HL-60/S4 (cell line): ENCODE measurements around the gene DOK6.

Experiments used
- in situ Hi-C: fragments of 300-500 bp; cut with MboI; formaldehyde crosslinking; loops from 2 replicates; pipeline ENCODE4 v1.14.3; 2022; ENCODE audit warnings: low sequenced_read_pairs

Gene DOK6

DNA sequence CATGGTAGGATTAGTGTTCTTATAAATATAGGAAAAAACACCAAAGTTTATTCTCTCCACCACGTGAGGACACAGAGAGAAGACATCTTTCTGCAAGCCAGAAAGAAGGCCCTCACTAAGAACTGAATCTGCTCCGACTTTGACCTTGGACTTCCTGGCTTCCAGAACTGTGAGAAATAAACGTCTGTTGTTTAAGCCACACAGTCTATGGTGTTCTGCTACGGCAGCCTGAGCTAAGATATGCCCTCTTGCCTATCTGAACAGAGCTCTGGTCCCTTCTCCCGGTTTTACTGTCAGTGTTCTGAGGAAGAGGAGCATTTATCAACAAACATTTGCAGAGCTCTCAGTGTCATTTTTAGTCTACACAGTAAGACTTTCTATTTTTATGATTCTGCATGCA is 131.3 kb downstream of the DOK6 start:
- in situ Hi-C loops, result no loop called here

GRCh38 chr18:69537183-69537582 is 136.5 kb downstream of the DOK6 start:
- in situ Hi-C loops, result no loop called here

GRCh38 chr18:69538849-69539248 is 138.2 kb downstream of the DOK6 start:
- in situ Hi-C loops, result no loop called here

GRCh38 chr18:69539404-69539803 is 138.7 kb downstream of the DOK6 start:
- in situ Hi-C loops, result no loop called here

DNA sequence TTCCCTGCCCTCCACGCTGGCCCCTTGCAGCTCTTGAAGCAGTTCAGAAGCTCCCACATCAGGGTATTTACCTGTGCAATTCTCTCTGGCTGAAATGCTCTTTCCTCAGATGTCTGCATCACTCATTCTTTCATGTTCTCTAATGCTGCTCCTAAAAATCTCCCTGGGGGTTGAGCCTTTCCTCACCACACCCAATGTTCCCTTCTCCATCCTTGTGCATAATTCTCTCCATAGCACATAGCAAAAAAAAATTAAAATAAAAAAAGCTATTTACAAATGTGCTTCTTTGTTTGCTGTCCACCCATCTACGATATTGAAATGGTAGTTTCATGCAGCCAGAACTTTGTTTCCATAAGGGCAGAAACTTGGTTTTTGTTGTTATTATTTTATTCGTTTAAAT is 155.5 kb downstream of the DOK6 start:
- in situ Hi-C loops, result no loop called here

DNA sequence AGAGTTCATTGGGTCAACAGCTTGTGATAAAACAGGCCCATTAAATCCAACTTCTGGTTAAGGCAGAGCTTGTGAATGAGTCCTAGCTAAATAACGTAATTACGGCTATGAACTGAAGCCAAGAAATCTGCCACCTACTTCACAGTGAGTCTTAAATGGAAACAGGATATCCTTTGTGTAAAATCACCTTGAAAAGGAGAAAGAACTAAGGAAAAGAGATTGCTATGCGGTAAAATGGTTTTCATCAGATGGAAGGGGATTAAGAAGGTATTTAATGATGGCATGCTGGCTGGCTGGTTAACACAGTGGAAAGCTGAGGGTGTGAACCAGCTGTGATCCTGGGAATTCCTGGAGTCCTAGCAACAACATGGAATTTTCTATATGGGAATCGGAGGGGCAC is 156.6 kb downstream of the DOK6 start:
- in situ Hi-C loops, result no loop called here

- in situ Hi-C loops, result no loop called here
Observed at GRCh38 chr18:69558052-69558451, 157.4 kb downstream of the DOK6 start.

DNA sequence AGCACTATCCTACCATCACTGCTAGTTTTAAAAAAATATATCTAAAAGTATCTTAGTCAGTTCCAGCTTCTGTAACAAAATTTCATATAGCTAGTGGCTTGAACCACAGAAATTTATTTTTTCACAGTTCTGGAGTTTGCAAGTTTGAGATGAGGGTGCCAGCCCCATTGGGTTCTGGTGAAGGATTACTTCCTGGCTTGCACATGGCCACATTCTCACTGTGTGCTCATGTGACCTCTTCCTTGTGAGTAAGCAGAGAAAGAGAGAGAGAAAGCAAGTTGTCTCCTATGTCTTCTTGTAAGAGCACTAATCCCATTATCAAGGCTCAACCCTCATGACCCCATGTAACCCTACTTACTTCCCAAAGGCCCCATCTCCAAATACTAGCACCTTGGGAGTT is 158.9 kb downstream of the DOK6 start:
- in situ Hi-C loops, result no loop called here

GRCh38 chr18:69564602-69565001 is 163.9 kb downstream of the DOK6 start:
- in situ Hi-C loops, result no loop called here

GRCh38 chr18:69567813-69568488 is 167.3 kb downstream of the DOK6 start:
- in situ Hi-C loops, result no loop called here

- in situ Hi-C loops, result no loop called here
Observed at GRCh38 chr18:69569133-69569532, 168.4 kb downstream of the DOK6 start.

DNA sequence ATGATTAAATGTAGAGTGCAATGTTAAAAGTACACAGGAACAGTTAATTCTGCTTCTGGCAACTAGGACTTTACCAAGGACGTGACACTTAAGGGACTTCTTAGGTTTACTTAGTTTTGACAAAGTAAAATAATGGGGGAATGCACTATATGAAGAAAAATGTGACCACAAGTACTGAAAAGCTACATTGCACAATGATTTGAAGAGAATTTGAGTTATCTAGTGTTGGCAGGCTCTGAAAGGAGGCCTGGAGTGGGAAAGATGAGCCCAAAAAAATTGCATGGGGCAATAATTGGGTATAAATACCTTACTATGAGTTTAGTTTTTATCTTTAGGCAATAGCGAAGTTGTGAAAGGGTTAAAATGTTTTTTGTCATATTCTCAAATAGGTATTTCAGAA is 173.7 kb downstream of the DOK6 start:
- in situ Hi-C loops, result no loop called here

DNA sequence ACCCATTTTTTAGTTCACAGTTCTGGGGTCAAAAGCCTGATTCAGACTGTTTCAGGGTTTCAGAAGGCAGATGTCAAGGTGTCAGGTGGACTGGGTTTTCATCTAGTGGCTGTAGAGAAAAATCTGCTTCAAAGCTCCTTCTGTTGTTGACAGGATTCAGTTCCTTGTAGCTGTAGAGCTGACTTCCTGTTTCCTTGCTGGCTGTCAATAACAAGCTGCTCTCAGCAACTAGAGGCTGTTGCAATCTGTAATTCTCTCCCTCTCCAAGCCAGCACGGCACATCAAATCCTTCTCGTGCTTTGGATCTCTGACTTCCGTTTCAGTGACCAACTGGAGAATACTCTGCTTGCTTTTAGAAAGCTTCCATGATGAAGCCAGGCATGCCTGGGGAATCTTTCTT is 179.4 kb downstream of the DOK6 start:
- in situ Hi-C loops, result no loop called here

- in situ Hi-C loops, result no loop called here
Observed at GRCh38 chr18:69584429-69584828, 183.7 kb downstream of the DOK6 start.

- in situ Hi-C loops, result no loop called here
Observed at GRCh38 chr18:69585696-69586095, 185.0 kb downstream of the DOK6 start.

GRCh38 chr18:69586537-69586936 is 185.8 kb downstream of the DOK6 start:
- in situ Hi-C loops, result no loop called here

DNA sequence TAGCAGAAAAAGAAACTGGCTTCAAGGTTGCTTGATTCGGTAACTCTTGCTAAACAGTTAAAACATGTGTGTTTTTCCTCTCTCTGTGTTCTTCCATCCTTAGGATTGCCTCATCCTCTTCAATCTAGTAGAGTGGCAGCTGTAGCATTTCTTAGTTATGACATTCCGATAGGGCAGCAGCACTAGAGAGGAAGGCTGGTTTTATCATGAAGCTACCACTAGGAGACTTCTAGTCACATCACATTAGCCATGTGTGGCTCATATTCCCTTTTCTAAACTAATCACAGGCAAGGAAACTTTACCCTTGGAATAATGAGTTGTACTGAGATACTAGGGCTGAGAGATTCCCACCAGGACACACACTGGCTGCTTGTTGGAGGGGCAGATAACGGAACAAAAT is 187.6 kb downstream of the DOK6 start:
- in situ Hi-C loops, result no loop called here

- in situ Hi-C loops, result no loop called here
Observed at GRCh38 chr18:69590150-69590549, 189.5 kb downstream of the DOK6 start.

- in situ Hi-C loops, result no loop called here
Observed at GRCh38 chr18:69596345-69596744, 195.7 kb downstream of the DOK6 start.

GRCh38 chr18:69597561-69597960 is 196.9 kb downstream of the DOK6 start:
- in situ Hi-C loops, result no loop called here

GRCh38 chr18:69599377-69599776 is 198.7 kb downstream of the DOK6 start:
- in situ Hi-C loops, result no loop called here

DNA sequence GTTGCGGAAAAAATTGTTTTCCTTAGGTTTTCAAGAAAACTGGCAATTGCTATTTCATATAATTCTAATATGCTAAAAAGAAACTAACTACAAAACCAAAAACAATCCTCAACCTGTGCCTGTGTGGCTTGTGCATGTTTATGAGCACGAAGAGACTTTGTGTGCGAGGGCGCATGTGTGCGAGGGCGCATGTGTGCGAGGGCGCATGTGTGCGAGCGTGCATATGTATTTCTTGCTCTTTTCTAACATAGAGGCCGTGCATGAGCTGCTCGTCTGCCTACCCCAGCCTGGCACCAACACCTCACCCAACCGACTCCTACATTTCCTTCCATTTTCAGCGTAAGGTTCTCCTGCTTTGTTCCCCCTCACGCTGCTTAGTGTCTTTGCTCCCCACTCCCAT is 211.6 kb downstream of the DOK6 start:
- in situ Hi-C loops, result no loop called here

GRCh38 chr18:69616114-69616513 is 215.4 kb downstream of the DOK6 start:
- in situ Hi-C loops, result no loop called here
